Endothelial cell of umbilical vein (primary cell): ENCODE data around the gene PKD1. TPM values are rescaled to one million over a fixed set of nuclear protein-coding genes. Genes with fewer than 3 reads are reported as not detected.

ENCODE experiments used
- BruUV-seq: library from RNA; stranded (reverse); fragments of 400-500 nt; replicated peaks from 2 replicates; lab custom pipeline; 2021; lab: Mats Ljungman, UMichigan
- CTCF ChIA-PET: fragments of 300-600, 350-600 bp; sonication (Branson Sonifier 250); formaldehyde crosslinking; loops from one replicate; lab custom pipeline; 2021; ENCODE audit warnings: antibody characterized with exemption, inconsistent platforms; lab: Charles Lee
- POLR2A ChIA-PET: fragments of 300-600, 350-600 bp; sonication (Branson Sonifier 250); formaldehyde crosslinking; loops from one replicate; lab custom pipeline; 2021; ENCODE audit warnings: antibody characterized with exemption, inconsistent platforms; lab: Charles Lee
- DNase-seq: peaks from one replicate; pipeline ENCODE4 v3.0.0-alpha.2; 2011; ENCODE audit warnings: low read depth, low spot score
- FAIRE-seq: peaks from 2 replicates; lab custom pipeline; 2011; peaks lifted over from hg19 to GRCh38; lab: Jason Lieb, UNC
- H2AFZ ChIP-seq: 2 replicates; pipeline ENCODE4 v1.6.0; 2012; ENCODE audit warnings: low read depth, low read length, control low read depth, inconsistent platforms
- H3K27ac ChIP-seq: 2 replicates; pipeline ENCODE4 v1.5.1; 2011; ENCODE audit warnings: low read depth, mild to moderate bottlenecking, control low read depth, low read length, moderate library complexity; ENCODE audit not compliant: insufficient read depth
- H3K27me3 ChIP-seq, 2 experiments: 2 replicates each; pipeline versions ENCODE4 v1.6.0 to v1.6.1; 2011; ENCODE audit warnings: low read length in 2 of 2, mixed read lengths in 1 of 2; ENCODE audit not compliant: control insufficient read depth in 2 of 2, insufficient read depth in 2 of 2
- H3K36me3 ChIP-seq, 2 experiments: 2 replicates in 1 of 2; 3 replicates in 1 of 2; pipeline ENCODE4 v1.5.1; 2011; ENCODE audit warnings: low read length in 2 of 2, mild to moderate bottlenecking in 1 of 2, moderate library complexity in 1 of 2; ENCODE audit not compliant: control insufficient read depth in 2 of 2, insufficient read depth in 2 of 2; ENCODE audit errors: extremely low read depth in 1 of 2
- H3K4me1 ChIP-seq: 3 replicates; pipeline ENCODE4 v1.5.1; 2011; ENCODE audit warnings: mild to moderate bottlenecking, low read length; ENCODE audit not compliant: control insufficient read depth, insufficient read depth; ENCODE audit errors: extremely low read depth
- H3K4me2 ChIP-seq: 2 replicates; pipeline ENCODE4 v1.6.1; 2011; ENCODE audit warnings: low read length, control low read depth, mixed read lengths; ENCODE audit not compliant: insufficient read depth
- H3K4me3 ChIP-seq, 3 experiments: fragments of 200-600 bp in 1 of 3; sonication (generic), shearing (Covaris generic) in 1 of 3; replicated peaks in 1 of 3; 2 replicates each; pipeline ENCODE4 v1.5.1; 2011 to 2016; ENCODE audit warnings: control low read depth in 3 of 3, low read length in 3 of 3, mild to moderate bottlenecking in 2 of 3, inconsistent platforms in 1 of 3, low read depth in 1 of 3, moderate library complexity in 1 of 3; ENCODE audit not compliant: insufficient read depth in 1 of 3
- H3K79me2 ChIP-seq: 2 replicates; pipeline ENCODE4 v1.6.0; 2012; ENCODE audit warnings: low read length, inconsistent platforms; ENCODE audit not compliant: control insufficient read depth, insufficient read depth
- H3K9ac ChIP-seq: replicated peaks from 2 replicates; pipeline ENCODE3; 2011; ENCODE audit warnings: low read length, control low read depth; ENCODE audit not compliant: insufficient read depth; ENCODE audit errors: extremely low read depth
- H3K9me1 ChIP-seq: replicated peaks from 3 replicates; pipeline ENCODE4 v1.6.0; 2011; ENCODE audit warnings: mild to moderate bottlenecking, low read length; ENCODE audit not compliant: control insufficient read depth, insufficient read depth; ENCODE audit errors: extremely low read depth
- H3K9me3 ChIP-seq: replicated peaks from 2 replicates; pipeline ENCODE4 v1.5.1; 2012; ENCODE audit warnings: low read length, inconsistent platforms; ENCODE audit not compliant: control insufficient read depth, insufficient read depth
- H4K20me1 ChIP-seq: replicated peaks from 2 replicates; pipeline ENCODE3; 2011; ENCODE audit warnings: mild to moderate bottlenecking, low read length; ENCODE audit not compliant: control insufficient read depth, insufficient read depth; ENCODE audit errors: extremely low read depth
- CTCF ChIP-seq, 2 donors: IDR thresholded peaks; 1 replicate in 1 of 2; 2 replicates in 1 of 2; pipeline ENCODE4 v1.5.1; 2011; ENCODE audit warnings: low read length in 2 of 2, mild to moderate bottlenecking in 2 of 2, moderate library complexity in 2 of 2, control low read depth in 1 of 2, inconsistent platforms in 1 of 2, low read depth in 1 of 2; ENCODE audit not compliant: insufficient read depth in 1 of 2; ENCODE audit errors: extremely low read depth in 1 of 2
- EZH2 ChIP-seq: IDR thresholded peaks from 2 replicates; pipeline ENCODE4 v1.6.1; 2012; ENCODE audit warnings: borderline replicate concordance, low read depth, mild to moderate bottlenecking, moderate library complexity, low read length, inconsistent platforms; ENCODE audit not compliant: severe bottlenecking
- JUN ChIP-seq: IDR thresholded peaks from 2 replicates; pipeline ENCODE4 v1.6.1; 2011; ENCODE audit warnings: borderline replicate concordance, low read depth; ENCODE audit not compliant: insufficient read length, insufficient read depth
- MYC ChIP-seq: IDR thresholded peaks from one replicate; pipeline ENCODE4 v1.6.1; 2011; ENCODE audit warnings: mild to moderate bottlenecking, low read depth, low read length
- POLR2A ChIP-seq: IDR thresholded peaks from 2 replicates; pipeline ENCODE4 v1.6.1; 2012; ENCODE audit warnings: low read depth, mild to moderate bottlenecking, control low read depth, low read length
- POLR2AphosphoS5 ChIP-seq: IDR thresholded peaks from 2 replicates; pipeline ENCODE4 v1.6.1; 2012; ENCODE audit warnings: low read depth, mild to moderate bottlenecking, control low read depth, low read length, moderate library complexity; ENCODE audit not compliant: insufficient read depth
- dilution Hi-C: fragments of 300-500 bp; cut with MboI; formaldehyde crosslinking; loops from one replicate; pipeline ENCODE4 v1.15.0; 2019; ENCODE audit warnings: low sequenced_read_pairs; ENCODE audit not compliant: extremely low pct_ligation_motif_present
- intact Hi-C: fragments of 100-400 bp; cut with micrococcal nuclease; formaldehyde crosslinking; loops from one replicate; pipeline ENCODE4 v1.10.0; 2022
- polyA plus RNA-seq, 4 experiments: library from polyadenylated mRNA; depleted of rRNA in 3 of 4; stranded (reverse) in 3 of 4; unstranded in 1 of 4; fragments of >200 nt; gene quantifications; 2 replicates each; pipeline versions ENCODE4 v1.2.1 to v1.2.3, GENCODE V29; 2011 to 2012; ENCODE audit warnings: missing spikeins in 1 of 4
- total RNA-seq: library from RNA; stranded (reverse); gene quantifications from 2 replicates; pipeline ENCODE4 v1.2.3, GENCODE V29; 2021

PKD1 gene
- total and polyA plus RNA-seq, 2 donors (not counting 3 experiments of a cell fraction or from before 2014, with no cell fraction given): 52.5 to 102 TPM

GRCh38 chr16:2090777-2091546 is 44.7 kb downstream of the PKD1 start:
- intact Hi-C loops: loop anchor here (2.0 kb wide), 1 partner anchor 68 kb away; no protein-coding TSS in a partner anchor
- POLR2A ChIA-PET: interaction anchor here (1.0 to 1.3 kb wide), 3 partner anchors 47 to 64 kb away, joined by 3 to 7 read pairs (median 4); partner anchors contain the start of gene TRAF7
- DNase-seq: peak; percentile 77
- TF ChIP-seq POLR2AphosphoS5 (peak; percentile 32), CTCF (IDR thresholded peaks at IDR 0.05; ENCODE audit: extremely low read depth in 1 of 2, insufficient read depth in 1 of 2, low read depth in 1 of 2, low read length in 2 of 2) (peak; percentile 8 to 47), POLR2A (peak; percentile 21), JUN (no peak), MYC (no peak), EZH2 (no peak)
- Histone ChIP-seq H3K79me2 (no peaks in the 10 kb centered on the region), H3K27me3 (no peaks in the 10 kb centered on the region), H2AFZ (peak overlapping the region; percentile 19), H3K4me3 (peak overlapping the region in 1 of 3 experiments; percentile 24), H3K9ac (no peak overlapping the region), H3K27ac (no peak overlapping the region), H4K20me1 (no peaks in the 10 kb centered on the region), H3K9me3 (no peaks in the 10 kb centered on the region), H3K4me1 (peaks cover 5% of the 10 kb centered on the region), H3K4me2 (peak overlapping the region; percentile 26), H3K36me3 (peaks cover 2 to 26% of the 10 kb centered on the region in 2 experiments), H3K9me1 (no peaks in the 10 kb centered on the region)
- peak; percentile 63 for FAIRE-seq
- dilution Hi-C loops: no loop called here
- no TSS peak for BruUV-seq
- CTCF ChIA-PET: interaction anchor here (0.6 to 4.0 kb wide), 10 partner anchors 11 to 160 kb away, joined by 3 to 36 read pairs (median 4); partner anchors contain the start of genes ECI1 and NHERF2
